ENCODE data around the gene TRIM27. TPM values are rescaled to one million over a fixed set of nuclear protein-coding genes. Genes with fewer than 3 reads are reported as not detected.
A peak's percentile ranks its signal among the peaks of the same experiment; 100 is the strongest.

Gene TRIM27
- total and polyA plus RNA-seq, 10 of the 15 experiments (the other 5 are each of a cell fraction or from before 2014, with no cell fraction given), result 18.5 to 74.7 (median 58.0) TPM

DNA sequence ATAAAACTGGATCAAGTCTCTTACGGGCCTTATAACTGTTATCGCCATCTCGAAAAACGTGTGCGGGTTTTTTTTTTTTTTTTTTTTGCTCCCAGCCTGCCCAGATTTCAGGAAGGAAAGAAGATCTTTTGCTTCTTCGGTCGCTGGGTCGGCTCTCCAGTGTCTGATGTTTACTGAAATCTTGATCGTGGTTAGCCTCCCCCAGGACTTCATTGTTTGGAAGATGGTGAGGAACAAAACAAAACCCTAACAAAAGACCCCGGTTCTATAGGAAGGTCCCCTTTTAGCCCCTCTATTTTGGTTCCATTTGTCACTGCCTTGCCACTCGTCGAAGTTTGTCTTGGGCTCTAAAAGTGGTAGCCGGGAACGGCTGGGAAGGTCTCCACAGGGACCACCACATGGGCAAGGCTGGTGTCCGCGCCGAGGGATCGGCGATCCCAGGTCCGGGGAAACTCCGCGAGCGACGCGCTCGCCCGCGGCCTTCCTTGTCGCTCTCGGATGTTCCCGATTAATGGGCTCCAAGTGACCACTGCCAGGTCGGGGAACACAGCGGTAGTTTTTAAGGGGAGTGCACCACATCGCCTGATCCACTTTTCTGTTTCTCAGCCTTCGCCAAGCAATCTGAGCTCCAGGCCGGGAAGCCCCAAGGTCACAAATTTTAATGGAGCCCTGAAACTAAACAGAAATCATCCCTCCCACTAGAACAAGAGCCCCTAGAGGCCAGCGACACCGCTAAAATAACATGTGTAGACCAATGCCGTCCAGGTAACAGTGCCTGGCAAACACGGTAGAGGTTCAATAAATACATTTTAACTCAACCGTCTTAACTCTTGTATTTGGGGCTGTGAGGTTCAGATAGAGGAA is 27.0 kb downstream of the TRIM27 start (continued):
- TF ChIP-seq, protein P1, sequence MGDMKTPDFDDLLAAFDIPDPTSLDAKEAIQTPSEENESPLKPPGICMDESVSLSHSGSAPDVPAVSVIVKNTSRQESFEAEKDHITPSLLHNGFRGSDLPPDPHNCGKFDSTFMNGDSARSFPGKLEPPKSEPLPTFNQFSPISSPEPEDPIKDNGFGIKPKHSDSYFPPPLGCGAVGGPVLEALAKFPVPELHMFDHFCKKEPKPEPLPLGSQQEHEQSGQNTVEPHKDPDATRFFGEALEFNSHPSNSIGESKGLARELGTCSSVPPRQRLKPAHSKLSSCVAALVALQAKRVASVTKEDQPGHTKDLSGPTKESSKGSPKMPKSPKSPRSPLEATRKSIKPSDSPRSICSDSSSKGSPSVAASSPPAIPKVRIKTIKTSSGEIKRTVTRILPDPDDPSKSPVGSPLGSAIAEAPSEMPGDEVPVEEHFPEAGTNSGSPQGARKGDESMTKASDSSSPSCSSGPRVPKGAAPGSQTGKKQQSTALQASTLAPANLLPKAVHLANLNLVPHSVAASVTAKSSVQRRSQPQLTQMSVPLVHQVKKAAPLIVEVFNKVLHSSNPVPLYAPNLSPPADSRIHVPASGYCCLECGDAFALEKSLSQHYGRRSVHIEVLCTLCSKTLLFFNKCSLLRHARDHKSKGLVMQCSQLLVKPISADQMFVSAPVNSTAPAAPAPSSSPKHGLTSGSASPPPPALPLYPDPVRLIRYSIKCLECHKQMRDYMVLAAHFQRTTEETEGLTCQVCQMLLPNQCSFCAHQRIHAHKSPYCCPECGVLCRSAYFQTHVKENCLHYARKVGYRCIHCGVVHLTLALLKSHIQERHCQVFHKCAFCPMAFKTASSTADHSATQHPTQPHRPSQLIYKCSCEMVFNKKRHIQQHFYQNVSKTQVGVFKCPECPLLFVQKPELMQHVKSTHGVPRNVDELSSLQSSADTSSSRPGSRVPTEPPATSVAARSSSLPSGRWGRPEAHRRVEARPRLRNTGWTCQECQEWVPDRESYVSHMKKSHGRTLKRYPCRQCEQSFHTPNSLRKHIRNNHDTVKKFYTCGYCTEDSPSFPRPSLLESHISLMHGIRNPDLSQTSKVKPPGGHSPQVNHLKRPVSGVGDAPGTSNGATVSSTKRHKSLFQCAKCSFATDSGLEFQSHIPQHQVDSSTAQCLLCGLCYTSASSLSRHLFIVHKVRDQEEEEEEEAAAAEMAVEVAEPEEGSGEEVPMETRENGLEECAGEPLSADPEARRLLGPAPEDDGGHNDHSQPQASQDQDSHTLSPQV (IDR thresholded peaks at IDR 0.05), result no peak
- TF ChIP-seq ZBTB4 (CRISPR knock-in tag; IDR thresholded peaks at IDR 0.05) (no peak), SIN3A (IDR thresholded peaks at IDR 0.05; ENCODE audit: low read depth, low read length) (0 out of 2 replicates have a peak, but pooled peaks have one; percentile 36), MXI1 (IDR thresholded peaks at IDR 0.05; ENCODE audit: low read depth, low read length) (0 out of 2 replicates have a peak, but pooled peaks have one; percentile 38), ZNF217 (IDR thresholded peaks at IDR 0.05) (no peak), RELB (IDR thresholded peaks at IDR 0.05; ENCODE audit: low read depth) (peak; percentile 46; the same call in 1 of the 2 replicates), SMARCA5 (IDR thresholded peaks at IDR 0.05) (peak; percentile 43; the same call in 1 of the 2 replicates), RUNX3 (IDR thresholded peaks at IDR 0.05; ENCODE audit: low read length) (0 out of 2 replicates have a peak, but pooled peaks have one; percentile 23), POLR2A (IDR thresholded peaks at IDR 0.05; ENCODE audit: low read depth, low read length) (peak; percentile 34; the same call in 1 of the 2 replicates), ZSCAN29 (IDR thresholded peaks at IDR 0.05) (peak; percentile 85), TCF12 (IDR thresholded peaks at IDR 0.05; ENCODE audit: low read depth, low read length) (0 out of 2 replicates have a peak, but pooled peaks have one; percentile 6), SREBF1 (IDR thresholded peaks at IDR 0.05; ENCODE audit: low read length) (0 out of 2 replicates have a peak, but pooled peaks have one; percentile 9), IKZF2 (IDR thresholded peaks at IDR 0.05) (peak; percentile 18 to 72; a peak in 3 of 4 replicates), WRNIP1 (IDR thresholded peaks at IDR 0.05; ENCODE audit: borderline replicate concordance, low read depth, low read length) (no peak), PAX8 (IDR thresholded peaks at IDR 0.05) (no peak)
- TF ChIP-seq, protein P2, sequence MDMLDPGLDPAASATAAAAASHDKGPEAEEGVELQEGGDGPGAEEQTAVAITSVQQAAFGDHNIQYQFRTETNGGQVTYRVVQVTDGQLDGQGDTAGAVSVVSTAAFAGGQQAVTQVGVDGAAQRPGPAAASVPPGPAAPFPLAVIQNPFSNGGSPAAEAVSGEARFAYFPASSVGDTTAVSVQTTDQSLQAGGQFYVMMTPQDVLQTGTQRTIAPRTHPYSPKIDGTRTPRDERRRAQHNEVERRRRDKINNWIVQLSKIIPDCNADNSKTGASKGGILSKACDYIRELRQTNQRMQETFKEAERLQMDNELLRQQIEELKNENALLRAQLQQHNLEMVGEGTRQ (IDR thresholded peaks at IDR 0.05; ENCODE audit: borderline replicate concordance, low read depth, low read length), result no peak
- TF ChIP-seq, protein P3, sequence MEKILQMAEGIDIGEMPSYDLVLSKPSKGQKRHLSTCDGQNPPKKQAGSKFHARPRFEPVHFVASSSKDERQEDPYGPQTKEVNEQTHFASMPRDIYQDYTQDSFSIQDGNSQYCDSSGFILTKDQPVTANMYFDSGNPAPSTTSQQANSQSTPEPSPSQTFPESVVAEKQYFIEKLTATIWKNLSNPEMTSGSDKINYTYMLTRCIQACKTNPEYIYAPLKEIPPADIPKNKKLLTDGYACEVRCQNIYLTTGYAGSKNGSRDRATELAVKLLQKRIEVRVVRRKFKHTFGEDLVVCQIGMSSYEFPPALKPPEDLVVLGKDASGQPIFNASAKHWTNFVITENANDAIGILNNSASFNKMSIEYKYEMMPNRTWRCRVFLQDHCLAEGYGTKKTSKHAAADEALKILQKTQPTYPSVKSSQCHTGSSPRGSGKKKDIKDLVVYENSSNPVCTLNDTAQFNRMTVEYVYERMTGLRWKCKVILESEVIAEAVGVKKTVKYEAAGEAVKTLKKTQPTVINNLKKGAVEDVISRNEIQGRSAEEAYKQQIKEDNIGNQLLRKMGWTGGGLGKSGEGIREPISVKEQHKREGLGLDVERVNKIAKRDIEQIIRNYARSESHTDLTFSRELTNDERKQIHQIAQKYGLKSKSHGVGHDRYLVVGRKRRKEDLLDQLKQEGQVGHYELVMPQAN (conservative IDR thresholded peaks at IDR 0.05), result 0 out of 2 replicates have a peak, but pooled peaks have one; percentile 40
